HCT116 (cell line): ENCODE results near the gene PDE4B.

Experiments used
- CEBPB ChIP-seq: IDR thresholded peaks from 2 replicates; pipeline ENCODE4 v1.6.1; 2012; ENCODE audit warnings: low read depth
- CTCF ChIP-seq, 3 experiments: fragments of 200-600 bp in 1 of 3; sonication (generic) in 1 of 3; IDR thresholded peaks in 2 of 3; conservative IDR thresholded peaks in 1 of 3; 2 replicates each; pipeline ENCODE4 v1.5.1; 2012 to 2017; ENCODE audit warnings: low read depth in 2 of 3, low read length in 2 of 3, antibody characterized with exemption in 1 of 3, borderline replicate concordance in 1 of 3, control low read depth in 1 of 3, mild to moderate bottlenecking in 1 of 3, mixed read lengths in 1 of 3, mixed run types in 1 of 3, moderate library complexity in 1 of 3; ENCODE audit not compliant: insufficient read depth in 1 of 3
- EGR1 ChIP-seq: IDR thresholded peaks from 2 replicates; pipeline ENCODE4 v1.6.1; 2012; ENCODE audit warnings: low read depth
- EZH2 ChIP-seq: fragments of 200-600 bp; sonication (generic); IDR thresholded peaks from 2 replicates; pipeline ENCODE4 v1.6.1; 2017; ENCODE audit warnings: antibody characterized with exemption, mixed run types
- EZH2phosphoT487 ChIP-seq: fragments of 200-600 bp; IDR thresholded peaks from 2 replicates; pipeline ENCODE4 v1.6.1; 2018; ENCODE audit warnings: antibody characterized with exemption, borderline replicate concordance
- MAX ChIP-seq: IDR thresholded peaks from 2 replicates; pipeline ENCODE4 v1.6.1; 2012
- POLR2A ChIP-seq: IDR thresholded peaks from 2 replicates; pipeline ENCODE4 v1.7.0; 2011; ENCODE audit warnings: borderline replicate concordance; ENCODE audit not compliant: insufficient read depth, insufficient read length; ENCODE audit errors: extremely low read depth
- POLR2AphosphoS5 ChIP-seq: IDR thresholded peaks from 2 replicates; pipeline ENCODE4 v1.6.1; 2011; ENCODE audit warnings: mild to moderate bottlenecking, low read depth, low read length, moderate library complexity
- SIN3A ChIP-seq: IDR thresholded peaks from 2 replicates; pipeline ENCODE4 v1.6.1; 2012; ENCODE audit warnings: low read depth
- SP1 ChIP-seq: IDR thresholded peaks from 2 replicates; pipeline ENCODE4 v1.6.1; 2012; ENCODE audit warnings: low read depth
- YY1 ChIP-seq: IDR thresholded peaks from 2 replicates; pipeline ENCODE4 v1.6.1; 2011; ENCODE audit warnings: low read length, low read depth, moderate library complexity, mild to moderate bottlenecking; ENCODE audit not compliant: insufficient replicate concordance; ENCODE audit errors: extremely low read depth
- ZBTB33 ChIP-seq: IDR thresholded peaks from 2 replicates; pipeline ENCODE4 v1.6.1; 2011; ENCODE audit warnings: mild to moderate bottlenecking, low read length, moderate library complexity; ENCODE audit not compliant: insufficient replicate concordance; ENCODE audit errors: extremely low read depth
- ZFX ChIP-seq: fragments of 450-650 bp; IDR thresholded peaks from 2 replicates; pipeline ENCODE4 v1.6.1; 2017
- TF ChIP-seq, protein P1 (sequence below): IDR thresholded peaks from 2 replicates; pipeline ENCODE4 v1.6.1; 2012

GRCh38 chr1:66250075-66250474 is 457.4 kb downstream of the PDE4B start:
- TF ChIP-seq CTCF (IDR thresholded peaks at IDR 0.05 in 2 of 3, conservative IDR thresholded peaks at IDR 0.05 in 1 of 3; ENCODE audit: borderline replicate concordance in 1 of 3, insufficient read depth in 1 of 3, low read depth in 2 of 3, low read length in 2 of 3) (no peak), ZFX (no peak), SIN3A (no peak), MAX (no peak), POLR2A (no peak), POLR2AphosphoS5 (no peak), EZH2 (no peak), CEBPB (no peak), SP1 (no peak), EGR1 (no peak), ZBTB33 (no peak), EZH2phosphoT487 (no peak), YY1 (no peak)
- TF ChIP-seq, protein P1, sequence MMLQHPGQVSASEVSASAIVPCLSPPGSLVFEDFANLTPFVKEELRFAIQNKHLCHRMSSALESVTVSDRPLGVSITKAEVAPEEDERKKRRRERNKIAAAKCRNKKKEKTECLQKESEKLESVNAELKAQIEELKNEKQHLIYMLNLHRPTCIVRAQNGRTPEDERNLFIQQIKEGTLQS: no peak
